Stimulated activated naive B cell treated with anti-CD40 and anti-IgM and Interleukin-4, amounts not matched to agents 10 μg/mL and 1 μg/mL and 100 μg/mL, for 72 hours (primary cell): ENCODE measurements around the gene POLE.
"Not testable (repeated sequence)": the region's sequence is repeated elsewhere in the genome, so short reads cannot be mapped to it uniquely, and the experiment has no call there.

ENCODE experiments used
- ATAC-seq, 2 donors: fragments of 150-1000 bp; cut with Tn5 transposase; replicated peaks; 2 replicates each; pipeline ENCODE4 v1.10.0; 2021; ENCODE audit warnings: moderate library complexity in 1 of 2
- DNase-seq: peaks from one replicate; pipeline ENCODE4 v3.0.0; 2021
- H3K27ac Mint-ChIP-seq: one replicate; pipeline ENCODE4 v1.8.0; 2022; ENCODE audit warnings: mild to moderate bottlenecking, mixed read lengths
- H3K27me3 Mint-ChIP-seq, 2 donors: one replicate each; pipeline ENCODE4 v1.8.0; 2022; ENCODE audit warnings: mixed read lengths in 2 of 2
- H3K36me3 Mint-ChIP-seq, 2 donors: one replicate each; pipeline ENCODE4 v1.8.0; 2022; ENCODE audit warnings: mixed read lengths in 2 of 2, mild to moderate bottlenecking in 1 of 2
- H3K4me1 Mint-ChIP-seq, 2 donors: one replicate each; pipeline ENCODE4 v1.8.0; 2022; ENCODE audit warnings: mixed read lengths in 2 of 2, mild to moderate bottlenecking in 1 of 2
- H3K4me3 Mint-ChIP-seq, 2 donors: one replicate each; pipeline ENCODE4 v1.8.0; 2022; ENCODE audit warnings: mild to moderate bottlenecking in 2 of 2, mixed read lengths in 2 of 2, moderate library complexity in 1 of 2
- H3K9me3 Mint-ChIP-seq, 2 donors: one replicate each; pipeline ENCODE4 v1.8.0; 2022; ENCODE audit warnings: mixed read lengths in 2 of 2, mild to moderate bottlenecking in 1 of 2

Gene POLE

GRCh38 chr12:132606466-132606865, 80.7 kb downstream of the POLE start:
- Mint-ChIP-seq H3K27ac (no peak overlapping the region), H3K4me1 (peaks cover 10 to 21% of the 10 kb centered on the region in 2 donors), H3K27me3 (peaks cover 65 to 76% of the 10 kb centered on the region in 2 donors), H3K4me3 (no peak overlapping the region), H3K36me3 (peaks cover 2 to 7% of the 10 kb centered on the region in 2 donors), H3K9me3 (peaks cover 4 to 7% of the 10 kb centered on the region in 2 donors)
- DNase-seq (no peak), ATAC-seq (no peak)

GRCh38 chr12:132605892-132606291, 81.2 kb downstream of the POLE start:
- peaks cover 0 to 3% of the 10 kb centered on the region in 2 donors for H3K9me3 Mint-ChIP-seq

GRCh38 chr12:132604668-132605441, 82.3 kb downstream of the POLE start:
- ATAC-seq (no peak), DNase-seq (no peak)
- no peaks in the 10 kb centered on the region for H3K36me3 Mint-ChIP-seq
- H3K4me1 Mint-ChIP-seq = peaks cover 13 to 23% of the 10 kb centered on the region in 2 donors
- H3K27ac Mint-ChIP-seq = no peak overlapping the region
- H3K27me3 Mint-ChIP-seq = peaks cover 57 to 68% of the 10 kb centered on the region in 2 donors
- no peak overlapping the region for H3K4me3 Mint-ChIP-seq
- no peaks in the 10 kb centered on the region for H3K9me3 Mint-ChIP-seq

More at GRCh38 chr12:132605892-132606291, 81.2 kb downstream of the POLE start:
- Mint-ChIP-seq H3K27me3 (peaks cover 66 to 76% of the 10 kb centered on the region in 2 donors), H3K36me3 (peaks cover 1 to 3% of the 10 kb centered on the region in 2 donors), H3K4me1 (peaks cover 13 to 22% of the 10 kb centered on the region in 2 donors), H3K27ac (no peak overlapping the region), H3K4me3 (no peak overlapping the region)
- ATAC-seq = no peak
- DNase-seq = no peak

- Mint-ChIP-seq H3K36me3 (no peaks in the 10 kb centered on the region), H3K4me1 (peaks cover 19 to 23% of the 10 kb centered on the region in 2 donors), H3K27me3 (peaks cover 56 to 65% of the 10 kb centered on the region in 2 donors), H3K9me3 (no peaks in the 10 kb centered on the region), H3K27ac (no peak overlapping the region), H3K4me3 (no peak overlapping the region)
- DNase-seq (no peak), ATAC-seq (no peak)
These were observed 83.0 kb downstream of the POLE start for GRCh38 chr12:132604151-132604618.

- Mint-ChIP-seq H3K36me3 (no peaks in the 10 kb centered on the region), H3K27ac (no peak overlapping the region), H3K4me1 (peaks cover 24 to 27% of the 10 kb centered on the region in 2 donors), H3K9me3 (no peaks in the 10 kb centered on the region), H3K4me3 (no peak overlapping the region), H3K27me3 (peaks cover 55 to 64% of the 10 kb centered on the region in 2 donors)
- no peak for DNase-seq
- ATAC-seq = no peak
These were observed 83.6 kb downstream of the POLE start for GRCh38 chr12:132603240-132604150.

- no peaks in the 10 kb centered on the region for H3K9me3 Mint-ChIP-seq
- DNase-seq (no peak), ATAC-seq (no peak)
- peaks cover 27 to 28% of the 10 kb centered on the region in 2 donors for H3K4me1 Mint-ChIP-seq
- no peak overlapping the region for H3K27ac Mint-ChIP-seq
- H3K36me3 Mint-ChIP-seq = no peaks in the 10 kb centered on the region
- peaks cover 50 to 59% of the 10 kb centered on the region in 2 donors for H3K27me3 Mint-ChIP-seq
- H3K4me3 Mint-ChIP-seq = no peak overlapping the region
These were observed 84.4 kb downstream of the POLE start for GRCh38 chr12:132602572-132603239.

GRCh38 chr12:132601171-132601883, 85.8 kb downstream of the POLE start:
- DNase-seq (no peak), ATAC-seq (no peak)
- H3K36me3 Mint-ChIP-seq = peaks cover 0 to 1% of the 10 kb centered on the region in 2 donors
- peak overlapping the region; percentile 72 to 80 for H3K4me3 Mint-ChIP-seq
- H3K27ac Mint-ChIP-seq = peak overlapping the region; percentile 71
- H3K4me1 Mint-ChIP-seq = peaks cover 31 to 36% of the 10 kb centered on the region in 2 donors
- no peaks in the 10 kb centered on the region for H3K9me3 Mint-ChIP-seq
- peaks cover 47 to 52% of the 10 kb centered on the region in 2 donors for H3K27me3 Mint-ChIP-seq

GRCh38 chr12:132600048-132601032, 86.8 kb downstream of the POLE start:
- H3K27me3 Mint-ChIP-seq = peaks cover 44 to 49% of the 10 kb centered on the region in 2 donors
- H3K4me3 Mint-ChIP-seq = peak overlapping the region; percentile 72 to 80
- H3K9me3 Mint-ChIP-seq = no peaks in the 10 kb centered on the region
- H3K36me3 Mint-ChIP-seq = peaks cover 0 to 1% of the 10 kb centered on the region in 2 donors
- DNase-seq = peak; percentile 28
- H3K4me1 Mint-ChIP-seq = peaks cover 31 to 36% of the 10 kb centered on the region in 2 donors
- ATAC-seq = peak; percentile 54 to 73
- H3K27ac Mint-ChIP-seq = peak overlapping the region; percentile 77

- not testable (repeated sequence) for H3K36me3 Mint-ChIP-seq, H3K27ac Mint-ChIP-seq, DNase-seq, H3K9me3 Mint-ChIP-seq, ATAC-seq
- H3K4me1 Mint-ChIP-seq = peaks cover 29 to 36% of the 10 kb centered on the region in 2 donors
- peaks cover 38 to 42% of the 10 kb centered on the region in 2 donors for H3K27me3 Mint-ChIP-seq
- H3K4me3 Mint-ChIP-seq = peak overlapping the region; percentile 32 to 72
These were observed 87.6 kb downstream of the POLE start for GRCh38 chr12:132599502-132599901.

GRCh38 chr12:132597333-132598316, 89.5 kb downstream of the POLE start:
- Mint-ChIP-seq H3K36me3 (peaks cover 0 to 1% of the 10 kb centered on the region in 2 donors), H3K9me3 (peaks cover 0 to 2% of the 10 kb centered on the region in 2 donors), H3K27ac (peak overlapping the region; percentile 54), H3K4me3 (peak overlapping the region; percentile 85 to 89), H3K27me3 (peaks cover 34 to 41% of the 10 kb centered on the region in 2 donors), H3K4me1 (peaks cover 27 to 43% of the 10 kb centered on the region in 2 donors)
- ATAC-seq = peak; percentile 25 to 62
- no peak for DNase-seq

- DNase-seq = no peak
- peaks cover 0 to 2% of the 10 kb centered on the region in 2 donors for H3K9me3 Mint-ChIP-seq
- no peak overlapping the region for H3K4me3 Mint-ChIP-seq
- H3K4me1 Mint-ChIP-seq = peaks cover 23 to 41% of the 10 kb centered on the region in 2 donors
- H3K27me3 Mint-ChIP-seq = peaks cover 22 to 28% of the 10 kb centered on the region in 2 donors
- H3K27ac Mint-ChIP-seq = no peak overlapping the region
- no peak for ATAC-seq
- peaks cover 0 to 1% of the 10 kb centered on the region in 2 donors for H3K36me3 Mint-ChIP-seq
These were observed 91.1 kb downstream of the POLE start for GRCh38 chr12:132596016-132596415.
